ENCODE measurements around the gene SULT1A1. TPM values are rescaled to one million over a fixed set of nuclear protein-coding genes. Genes with fewer than 3 reads are reported as not detected.
A peak's percentile ranks its signal among the peaks of the same experiment; 100 is the strongest.
"Not testable (repeated sequence)": the region's sequence is repeated elsewhere in the genome, so short reads cannot be mapped to it uniquely, and the experiment has no call there.

The SULT1A1 gene
- total RNA-seq, 2 experiments from 2014 or later = 13.8 to 14.4 TPM

GRCh38 chr16:28630905-28631304, 21.1 kb upstream of the SULT1A1 start:
- POLR2A ChIA-PET; H3K4me1 Mint-ChIP-seq (ENCODE audit: low read depth); H3K27ac ChIP-seq (ENCODE audit: low read depth in 1 of 2, low read length in 2 of 2); H3K4me3 ChIP-seq (ENCODE audit: low read length); H3K9me3 Mint-ChIP-seq; DNase-seq; H3K9me3 ChIP-seq (ENCODE audit: control insufficient read depth in 1 of 2, insufficient read depth in 1 of 2, low read length in 2 of 2); H3K36me3 ChIP-seq (ENCODE audit: insufficient read depth, low read length); H3K27ac Mint-ChIP-seq; H3K27me3 ChIP-seq (ENCODE audit: control insufficient read depth in 1 of 2, insufficient read depth in 2 of 2, low read length in 2 of 2); ATAC-seq (ENCODE audit: poor library complexity); H3K36me3 Mint-ChIP-seq (ENCODE audit: low read depth); H3K4me3 Mint-ChIP-seq; CTCF ChIA-PET; H3K4me1 ChIP-seq (ENCODE audit: insufficient read depth, low read length); H3K27me3 Mint-ChIP-seq: not testable (repeated sequence)
- intact Hi-C loops (cut with DNase I, micrococcal nuclease) = loop anchor here in 1 of 2 experiments (10.0 kb wide), 1 partner anchor 56 kb away; no protein-coding TSS in a partner anchor

GRCh38 chr16:28623172-28623711, 13.4 kb upstream of the SULT1A1 start:
- CTCF ChIA-PET = no interaction called here
- H3K4me3 ChIP-seq (ENCODE audit: low read length) = peak overlapping the region; percentile 48
- Mint-ChIP-seq H3K9me3 (no peaks in the 10 kb centered on the region), H3K4me1 (ENCODE audit: low read depth) (peaks cover 22% of the 10 kb centered on the region), H3K27me3 (no peaks in the 10 kb centered on the region), H3K36me3 (ENCODE audit: low read depth) (peaks cover 17% of the 10 kb centered on the region), H3K27ac (peak overlapping the region; percentile 53), H3K4me3 (peak overlapping the region; percentile 83)
- POLR2A ChIA-PET = interaction anchor here (0.6 to 1.3 kb wide), 7 partner anchors 13 to 1238 kb away, joined by 3 to 5 read pairs (median 3); partner anchors contain the start of genes ATXN2L, SGF29, SH2B1 and SULT1A1
- DNase-seq = peak; percentile 45 to 81 (median 60)
- H3K4me1 ChIP-seq (ENCODE audit: insufficient read depth, low read length) = peaks cover 18% of the 10 kb centered on the region
- no peaks in the 10 kb centered on the region for H3K27me3 ChIP-seq (ENCODE audit: control insufficient read depth in 1 of 2, insufficient read depth in 2 of 2, low read length in 2 of 2)
- H3K9me3 ChIP-seq (ENCODE audit: control insufficient read depth in 1 of 2, insufficient read depth in 1 of 2, low read length in 2 of 2) = no peaks in the 10 kb centered on the region
- H3K27ac ChIP-seq (ENCODE audit: low read depth in 1 of 2, low read length in 2 of 2) = no peak overlapping the region
- no peak for TF ChIP-seq CTCF (IDR thresholded peaks at IDR 0.05)
- intact Hi-C loops (cut with DNase I, micrococcal nuclease) = no loop called here
- ATAC-seq (ENCODE audit: poor library complexity) = peak; percentile 98
- H3K36me3 ChIP-seq (ENCODE audit: insufficient read depth, low read length) = peaks cover 4% of the 10 kb centered on the region

GRCh38 chr16:28622532-28623171, 12.8 kb upstream of the SULT1A1 start:
- ATAC-seq (ENCODE audit: poor library complexity); H3K27me3 ChIP-seq (ENCODE audit: control insufficient read depth in 1 of 2, insufficient read depth in 2 of 2, low read length in 2 of 2); H3K9me3 ChIP-seq (ENCODE audit: control insufficient read depth in 1 of 2, insufficient read depth in 1 of 2, low read length in 2 of 2); H3K27me3 Mint-ChIP-seq; DNase-seq; H3K9me3 Mint-ChIP-seq; CTCF ChIA-PET; intact Hi-C loops (cut with DNase I, micrococcal nuclease); H3K36me3 ChIP-seq (ENCODE audit: insufficient read depth, low read length); H3K27ac ChIP-seq (ENCODE audit: low read depth in 1 of 2, low read length in 2 of 2): not testable (repeated sequence)
- Histone ChIP-seq H3K4me1 (ENCODE audit: insufficient read depth, low read length) (peaks cover 18% of the 10 kb centered on the region), H3K4me3 (ENCODE audit: low read length) (peak overlapping the region; percentile 48)
- POLR2A ChIA-PET = interaction anchor here (0.6 to 1.3 kb wide), 5 partner anchors 12 to 241 kb away, joined by 3 to 5 read pairs (median 3); partner anchors contain the start of genes ATXN2L, SGF29, SH2B1 and SULT1A1
- H3K27ac Mint-ChIP-seq = peak overlapping the region; percentile 53
- peaks cover 22% of the 10 kb centered on the region for H3K4me1 Mint-ChIP-seq (ENCODE audit: low read depth)
- H3K4me3 Mint-ChIP-seq = peak overlapping the region; percentile 83
- peaks cover 17% of the 10 kb centered on the region for H3K36me3 Mint-ChIP-seq (ENCODE audit: low read depth)

GRCh38 chr16:28621481-28622155, 11.8 kb upstream of the SULT1A1 start:
- H3K36me3 ChIP-seq (ENCODE audit: insufficient read depth, low read length) = peaks cover 4% of the 10 kb centered on the region
- peaks cover 22% of the 10 kb centered on the region for H3K4me1 Mint-ChIP-seq (ENCODE audit: low read depth)
- H3K27me3 Mint-ChIP-seq = no peaks in the 10 kb centered on the region
- POLR2A ChIA-PET = no interaction called here
- TF ChIP-seq CTCF (IDR thresholded peaks at IDR 0.05) = no peak
- no peak overlapping the region for H3K27ac ChIP-seq (ENCODE audit: low read depth in 1 of 2, low read length in 2 of 2)
- H3K4me3 Mint-ChIP-seq = peak overlapping the region; percentile 74
- H3K36me3 Mint-ChIP-seq (ENCODE audit: low read depth) = peaks cover 22% of the 10 kb centered on the region
- H3K4me3 ChIP-seq (ENCODE audit: low read length) = no peak overlapping the region
- ATAC-seq (ENCODE audit: poor library complexity) (no peak), DNase-seq (peak in 1 of 14 experiments; percentile 7)
- H3K4me1 ChIP-seq (ENCODE audit: insufficient read depth, low read length) = peaks cover 18% of the 10 kb centered on the region
- intact Hi-C loops (cut with DNase I, micrococcal nuclease) = no loop called here
- no peaks in the 10 kb centered on the region for H3K9me3 ChIP-seq (ENCODE audit: control insufficient read depth in 1 of 2, insufficient read depth in 1 of 2, low read length in 2 of 2)
- CTCF ChIA-PET = interaction anchor here (0.6 kb wide), 1 partner anchor 15 kb away, joined by 3 read pairs; no protein-coding TSS in a partner anchor
- H3K9me3 Mint-ChIP-seq = no peaks in the 10 kb centered on the region
- H3K27ac Mint-ChIP-seq = peak overlapping the region; percentile 45
- no peaks in the 10 kb centered on the region for H3K27me3 ChIP-seq (ENCODE audit: control insufficient read depth in 1 of 2, insufficient read depth in 2 of 2, low read length in 2 of 2)

- H3K9me3 ChIP-seq (ENCODE audit: control insufficient read depth in 1 of 2, insufficient read depth in 1 of 2, low read length in 2 of 2); H3K36me3 ChIP-seq (ENCODE audit: insufficient read depth, low read length); DNase-seq; H3K27ac ChIP-seq (ENCODE audit: low read depth in 1 of 2, low read length in 2 of 2); H3K27me3 Mint-ChIP-seq; H3K27me3 ChIP-seq (ENCODE audit: control insufficient read depth in 1 of 2, insufficient read depth in 2 of 2, low read length in 2 of 2); H3K27ac Mint-ChIP-seq; ATAC-seq (ENCODE audit: poor library complexity); POLR2A ChIA-PET; H3K4me3 ChIP-seq (ENCODE audit: low read length); intact Hi-C loops (cut with DNase I, micrococcal nuclease); CTCF ChIA-PET; H3K4me3 Mint-ChIP-seq; H3K9me3 Mint-ChIP-seq: not testable (repeated sequence)
- H3K36me3 Mint-ChIP-seq (ENCODE audit: low read depth) = peaks cover 22% of the 10 kb centered on the region
- H3K4me1 Mint-ChIP-seq (ENCODE audit: low read depth) = peaks cover 22% of the 10 kb centered on the region
- peaks cover 18% of the 10 kb centered on the region for H3K4me1 ChIP-seq (ENCODE audit: insufficient read depth, low read length)
Measured at GRCh38 chr16:28620316-28620715, 10.5 kb upstream of the SULT1A1 start.
